HepG2 (cell line): ENCODE data around the gene VEGFB. TPM values are rescaled to one million over a fixed set of nuclear protein-coding genes. Genes with fewer than 3 reads are reported as not detected.

Source experiments
- CEBPB ChIP-seq: IDR thresholded peaks from 2 replicates; pipeline ENCODE4 v1.6.1; 2011; ENCODE audit warnings: low read depth, low read length, improper control_type of control experiment, borderline replicate concordance
- FOXM1 ChIP-seq: sonication (generic); formaldehyde crosslinking; IDR thresholded peaks from 2 replicates; pipeline ENCODE4 v1.5.0; 2020; ENCODE audit warnings: missing genetic modification reagents
- KLF16 ChIP-seq, 2 experiments: sonication (generic) in 1 of 2; formaldehyde crosslinking in 1 of 2; IDR thresholded peaks; 2 replicates each; pipeline versions ENCODE4 v1.6.1 to v1.8.0; 2016 to 2023; ENCODE audit warnings: missing genetic modification reagents in 2 of 2, missing compliant biosample characterization in 1 of 2
- MAFG ChIP-seq: sonication (generic); formaldehyde crosslinking; IDR thresholded peaks from 2 replicates; pipeline ENCODE4 v1.5.1; 2020; ENCODE audit warnings: mild to moderate bottlenecking, missing genetic modification reagents
- NFYC ChIP-seq: IDR thresholded peaks from 2 replicates; pipeline ENCODE4 v1.6.1; 2016; ENCODE audit warnings: missing genetic modification reagents, missing compliant biosample characterization
- NR2F1 ChIP-seq, 2 experiments: fragments of 450-650 bp in 1 of 2; formaldehyde crosslinking in 1 of 2; IDR thresholded peaks; 2 replicates each; pipeline versions ENCODE4 v1.5.0 to v1.6.1; 2016 to 2020; ENCODE audit warnings: mild to moderate bottlenecking in 1 of 2, missing compliant biosample characterization in 1 of 2, missing genetic modification reagents in 1 of 2, moderate library complexity in 1 of 2
- RAD51 ChIP-seq: fragments of 450-650 bp; IDR thresholded peaks from 2 replicates; pipeline ENCODE4 v1.6.1; 2016; ENCODE audit warnings: borderline replicate concordance
- ZBTB20 ChIP-seq: sonication (generic); formaldehyde crosslinking; IDR thresholded peaks from 2 replicates; pipeline ENCODE4 v1.8.1; 2023; ENCODE audit warnings: missing genetic modification reagents, low read depth, mild to moderate bottlenecking, borderline replicate concordance
- ZNF17 ChIP-seq: sonication (generic); formaldehyde crosslinking; IDR thresholded peaks from 2 replicates; pipeline ENCODE4 v1.5.0; 2020; ENCODE audit warnings: mild to moderate bottlenecking, missing genetic modification reagents
- ZNF24 ChIP-seq: fragments of 450-650 bp; IDR thresholded peaks from 2 replicates; pipeline ENCODE4 v1.6.1; 2017; ENCODE audit warnings: antibody characterized with exemption, mild to moderate bottlenecking
- ZNF350 ChIP-seq: sonication (generic); formaldehyde crosslinking; IDR thresholded peaks from 2 replicates; pipeline ENCODE4 v1.4.0; 2020; ENCODE audit warnings: mild to moderate bottlenecking, low read depth, missing genetic modification reagents, borderline replicate concordance
- ZNF773 ChIP-seq: sonication (generic); formaldehyde crosslinking; IDR thresholded peaks from 2 replicates; pipeline ENCODE4 v1.4.0; 2020; ENCODE audit warnings: missing genetic modification reagents, borderline replicate concordance
- ZNF83 ChIP-seq: sonication (generic); formaldehyde crosslinking; IDR thresholded peaks from 2 replicates; pipeline ENCODE4 v1.4.0; 2020; ENCODE audit warnings: missing genetic modification reagents, mild to moderate bottlenecking, borderline replicate concordance
- polyA plus RNA-seq, 8 experiments: library from polyadenylated mRNA; depleted of rRNA in 3 of 8; stranded (reverse) in 7 of 8; unstranded in 1 of 8; fragments of >200 nt; fragmentation: Illumina TruSeq in 4 of 8; extraction: Trizol in 4 of 8; gene quantifications; 2 replicates each; pipeline versions ENCODE4 v1.2.1 to v1.2.3, GENCODE V29; 2011 to 2016; ENCODE audit warnings: low read depth in 4 of 8, missing spikeins in 1 of 8, mixed read lengths in 1 of 8; ENCODE audit not compliant: insufficient read depth in 1 of 8
- total RNA-seq, 5 experiments: library from RNA; depleted of rRNA; stranded (reverse); fragments of >200 nt; fragmentation: Illumina TruSeq; extraction: Trizol; gene quantifications; 2 replicates each; pipeline ENCODE4 v1.2.3, GENCODE V29; 2016; ENCODE audit warnings: low read depth in 1 of 5
- TF ChIP-seq, protein P1 (sequence below): sonication (generic); formaldehyde crosslinking; IDR thresholded peaks from 2 replicates; pipeline ENCODE4 v1.8.0; 2022; ENCODE audit warnings: missing genetic modification reagents, mild to moderate bottlenecking, borderline replicate concordance
- TF ChIP-seq, protein P2 (sequence below): sonication (generic); formaldehyde crosslinking; IDR thresholded peaks from 2 replicates; pipeline ENCODE4 v1.5.0; 2020; ENCODE audit warnings: mild to moderate bottlenecking, missing genetic modification reagents, borderline replicate concordance
- TF ChIP-seq, protein P3 (sequence below): fragments of 450-650 bp; IDR thresholded peaks from 2 replicates; pipeline ENCODE4 v1.6.1; 2017

VEGFB gene
- total and polyA plus RNA-seq, 2 of the 13 experiments (the other 11 are each of a cell fraction or from before 2014, with no cell fraction given), result 9.0 to 11.3 TPM

DNA sequence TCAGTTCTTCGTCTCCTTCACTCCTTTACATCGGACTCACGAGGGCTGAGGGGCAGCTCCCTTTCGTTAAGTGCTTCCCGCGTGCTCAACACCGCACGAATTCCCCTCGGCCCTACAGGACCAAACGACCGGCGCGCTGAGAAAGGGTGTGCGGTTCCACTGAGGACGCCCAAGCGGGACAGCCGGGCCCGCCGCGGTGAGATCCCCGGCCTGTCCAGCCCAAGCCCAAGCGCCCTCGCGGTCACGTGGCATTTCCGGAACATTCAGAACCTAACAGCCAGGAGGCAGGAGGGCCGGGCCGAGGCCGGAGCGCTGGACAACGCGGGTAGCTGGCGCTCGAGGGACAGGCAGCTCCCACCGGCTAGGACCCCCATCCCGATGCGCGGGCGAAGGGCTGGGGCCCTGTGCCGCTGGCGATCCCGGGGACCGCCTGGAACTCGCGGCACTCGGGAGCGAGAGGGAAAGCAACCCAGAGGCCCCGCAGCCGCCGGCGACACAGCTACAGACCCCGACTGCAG, 49.1 kb upstream of the VEGFB start (continued):
- TF ChIP-seq ZNF773 (CRISPR knock-in tag) (0 out of 2 replicates have a peak, but pooled peaks have one; percentile 47), NR2F1 (CRISPR knock-in tag; IDR thresholded peaks at IDR 0.05) (peak in 1 of 2 experiments; percentile 35; a peak in 1 of 4 replicates), ZNF350 (peak; percentile 96), MAFG (CRISPR knock-in tag) (no peak), ZNF24 (peak; percentile 49; the same call in 1 of the 2 replicates), KLF16 (CRISPR knock-in tag; IDR thresholded peaks at IDR 0.05) (peak; percentile 80 to 84), NFYC (no peak), CEBPB (no peak), ZNF17 (no peak), ZBTB20 (CRISPR knock-in tag) (peak; percentile 79; the same call in 1 of the 2 replicates), ZNF83 (CRISPR knock-in tag) (no peak; the same call in 1 of the 2 replicates), RAD51 (peak; percentile 69), FOXM1 (CRISPR knock-in tag) (no peak)
- TF ChIP-seq, protein P1, sequence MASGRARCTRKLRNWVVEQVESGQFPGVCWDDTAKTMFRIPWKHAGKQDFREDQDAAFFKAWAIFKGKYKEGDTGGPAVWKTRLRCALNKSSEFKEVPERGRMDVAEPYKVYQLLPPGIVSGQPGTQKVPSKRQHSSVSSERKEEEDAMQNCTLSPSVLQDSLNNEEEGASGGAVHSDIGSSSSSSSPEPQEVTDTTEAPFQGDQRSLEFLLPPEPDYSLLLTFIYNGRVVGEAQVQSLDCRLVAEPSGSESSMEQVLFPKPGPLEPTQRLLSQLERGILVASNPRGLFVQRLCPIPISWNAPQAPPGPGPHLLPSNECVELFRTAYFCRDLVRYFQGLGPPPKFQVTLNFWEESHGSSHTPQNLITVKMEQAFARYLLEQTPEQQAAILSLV (CRISPR knock-in tag), result peak; percentile 87
- TF ChIP-seq, protein P2, sequence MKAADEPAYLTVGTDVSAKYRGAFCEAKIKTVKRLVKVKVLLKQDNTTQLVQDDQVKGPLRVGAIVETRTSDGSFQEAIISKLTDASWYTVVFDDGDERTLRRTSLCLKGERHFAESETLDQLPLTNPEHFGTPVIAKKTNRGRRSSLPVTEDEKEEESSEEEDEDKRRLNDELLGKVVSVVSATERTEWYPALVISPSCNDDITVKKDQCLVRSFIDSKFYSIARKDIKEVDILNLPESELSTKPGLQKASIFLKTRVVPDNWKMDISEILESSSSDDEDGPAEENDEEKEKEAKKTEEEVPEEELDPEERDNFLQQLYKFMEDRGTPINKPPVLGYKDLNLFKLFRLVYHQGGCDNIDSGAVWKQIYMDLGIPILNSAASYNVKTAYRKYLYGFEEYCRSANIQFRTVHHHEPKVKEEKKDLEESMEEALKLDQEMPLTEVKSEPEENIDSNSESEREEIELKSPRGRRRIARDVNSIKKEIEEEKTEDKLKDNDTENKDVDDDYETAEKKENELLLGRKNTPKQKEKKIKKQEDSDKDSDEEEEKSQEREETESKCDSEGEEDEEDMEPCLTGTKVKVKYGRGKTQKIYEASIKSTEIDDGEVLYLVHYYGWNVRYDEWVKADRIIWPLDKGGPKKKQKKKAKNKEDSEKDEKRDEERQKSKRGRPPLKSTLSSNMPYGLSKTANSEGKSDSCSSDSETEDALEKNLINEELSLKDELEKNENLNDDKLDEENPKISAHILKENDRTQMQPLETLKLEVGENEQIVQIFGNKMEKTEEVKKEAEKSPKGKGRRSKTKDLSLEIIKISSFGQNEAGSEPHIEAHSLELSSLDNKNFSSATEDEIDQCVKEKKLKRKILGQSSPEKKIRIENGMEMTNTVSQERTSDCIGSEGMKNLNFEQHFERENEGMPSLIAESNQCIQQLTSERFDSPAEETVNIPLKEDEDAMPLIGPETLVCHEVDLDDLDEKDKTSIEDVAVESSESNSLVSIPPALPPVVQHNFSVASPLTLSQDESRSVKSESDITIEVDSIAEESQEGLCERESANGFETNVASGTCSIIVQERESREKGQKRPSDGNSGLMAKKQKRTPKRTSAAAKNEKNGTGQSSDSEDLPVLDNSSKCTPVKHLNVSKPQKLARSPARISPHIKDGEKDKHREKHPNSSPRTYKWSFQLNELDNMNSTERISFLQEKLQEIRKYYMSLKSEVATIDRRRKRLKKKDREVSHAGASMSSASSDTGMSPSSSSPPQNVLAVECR (CRISPR knock-in tag), result peak; percentile 96
- TF ChIP-seq, protein P3, sequence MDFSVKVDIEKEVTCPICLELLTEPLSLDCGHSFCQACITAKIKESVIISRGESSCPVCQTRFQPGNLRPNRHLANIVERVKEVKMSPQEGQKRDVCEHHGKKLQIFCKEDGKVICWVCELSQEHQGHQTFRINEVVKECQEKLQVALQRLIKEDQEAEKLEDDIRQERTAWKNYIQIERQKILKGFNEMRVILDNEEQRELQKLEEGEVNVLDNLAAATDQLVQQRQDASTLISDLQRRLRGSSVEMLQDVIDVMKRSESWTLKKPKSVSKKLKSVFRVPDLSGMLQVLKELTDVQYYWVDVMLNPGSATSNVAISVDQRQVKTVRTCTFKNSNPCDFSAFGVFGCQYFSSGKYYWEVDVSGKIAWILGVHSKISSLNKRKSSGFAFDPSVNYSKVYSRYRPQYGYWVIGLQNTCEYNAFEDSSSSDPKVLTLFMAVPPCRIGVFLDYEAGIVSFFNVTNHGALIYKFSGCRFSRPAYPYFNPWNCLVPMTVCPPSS, result no peak
